Lower lobe of right lung (tissue), 2 donors: Measurements from ENCODE around the gene OR2H2. TPM values are rescaled to one million over a fixed set of nuclear protein-coding genes. Genes with fewer than 3 reads are reported as not detected.

Experiments
- ATAC-seq, 2 donors: fragments of 200-7000 bp; cut with Tn5 transposase; one replicate each; pipeline ENCODE4 v1.9.1; 2020 to 2022; ENCODE audit warnings: mild to moderate bottlenecking in 2 of 2, moderate library complexity in 2 of 2
- DNase-seq: peaks from one replicate; pipeline ENCODE4 v3.0.0-alpha.2; 2020
- H3K27ac ChIP-seq: fragments of 200-600 bp; one replicate; pipeline ENCODE4 v1.8.0; 2022
- H3K27me3 ChIP-seq: fragments of 200-600 bp; one replicate; pipeline ENCODE4 v1.8.0; 2022; ENCODE audit warnings: low read depth
- H3K36me3 ChIP-seq: fragments of 200-600 bp; one replicate; pipeline ENCODE4 v1.8.0; 2022; ENCODE audit warnings: mild to moderate bottlenecking
- H3K4me1 ChIP-seq: fragments of 200-600 bp; one replicate; pipeline ENCODE4 v1.8.0; 2022
- H3K4me3 ChIP-seq: fragments of 200-600 bp; one replicate; pipeline ENCODE4 v1.8.0; 2022; ENCODE audit warnings: mild to moderate bottlenecking
- H3K9me3 ChIP-seq: fragments of 200-600 bp; one replicate; pipeline ENCODE4 v1.8.0; 2022
- intact Hi-C: fragments of 100-400 bp; cut with DNase I; formaldehyde crosslinking; loops from one replicate; pipeline ENCODE4 v1.11.0; 2022
- total RNA-seq: library from RNA; stranded (reverse); fragmentation: NEBNext Ultra II Directional; extraction: Animal tissue kit (Norgen Biotek cat#: 25700); gene quantifications from one replicate; pipeline ENCODE4 v1.2.1, GENCODE V29; 2021
- TF ChIP-seq, protein P1 (sequence below): fragments of 200-600 bp; IDR thresholded peaks from one replicate; pipeline ENCODE4 v1.8.0; 2022; ENCODE audit warnings: antibody characterized with exemption, mild to moderate bottlenecking
- donor health status: DM: no; HTN: yes; CAD: no; lungs with severe emphysema.

OR2H2 gene
- total RNA-seq, 1 donor from 2014 or later: not detected

DNA sequence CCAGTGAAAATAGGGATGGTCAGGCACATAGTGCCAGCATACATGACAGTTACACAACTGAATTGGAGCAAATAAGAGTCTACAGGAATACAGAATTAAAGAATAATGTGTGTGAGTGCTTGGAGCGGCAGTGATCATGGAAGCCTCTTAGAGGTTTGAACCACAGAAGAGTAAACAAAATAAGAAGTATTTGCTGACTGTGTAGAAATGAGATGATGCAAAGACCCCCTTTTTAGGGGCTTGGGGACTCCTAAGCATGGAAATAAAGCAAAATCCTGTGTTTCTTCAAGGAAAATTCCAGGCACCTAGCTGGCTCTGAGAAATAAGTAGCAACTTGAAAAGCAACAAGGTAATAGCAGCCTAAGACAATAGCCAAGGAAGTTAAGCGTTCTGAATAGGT, 6.8 kb downstream of the OR2H2 start:
- Histone ChIP-seq H3K27me3 (peaks cover 10% of the 10 kb centered on the region), H3K36me3 (no peaks in the 10 kb centered on the region), H3K9me3 (no peaks in the 10 kb centered on the region), H3K27ac (no peak overlapping the region), H3K4me3 (no peak overlapping the region), H3K4me1 (no peaks in the 10 kb centered on the region)
- intact Hi-C loops: no loop called here
- ATAC-seq (no peak), DNase-seq (no peak)
- TF ChIP-seq, protein P1, sequence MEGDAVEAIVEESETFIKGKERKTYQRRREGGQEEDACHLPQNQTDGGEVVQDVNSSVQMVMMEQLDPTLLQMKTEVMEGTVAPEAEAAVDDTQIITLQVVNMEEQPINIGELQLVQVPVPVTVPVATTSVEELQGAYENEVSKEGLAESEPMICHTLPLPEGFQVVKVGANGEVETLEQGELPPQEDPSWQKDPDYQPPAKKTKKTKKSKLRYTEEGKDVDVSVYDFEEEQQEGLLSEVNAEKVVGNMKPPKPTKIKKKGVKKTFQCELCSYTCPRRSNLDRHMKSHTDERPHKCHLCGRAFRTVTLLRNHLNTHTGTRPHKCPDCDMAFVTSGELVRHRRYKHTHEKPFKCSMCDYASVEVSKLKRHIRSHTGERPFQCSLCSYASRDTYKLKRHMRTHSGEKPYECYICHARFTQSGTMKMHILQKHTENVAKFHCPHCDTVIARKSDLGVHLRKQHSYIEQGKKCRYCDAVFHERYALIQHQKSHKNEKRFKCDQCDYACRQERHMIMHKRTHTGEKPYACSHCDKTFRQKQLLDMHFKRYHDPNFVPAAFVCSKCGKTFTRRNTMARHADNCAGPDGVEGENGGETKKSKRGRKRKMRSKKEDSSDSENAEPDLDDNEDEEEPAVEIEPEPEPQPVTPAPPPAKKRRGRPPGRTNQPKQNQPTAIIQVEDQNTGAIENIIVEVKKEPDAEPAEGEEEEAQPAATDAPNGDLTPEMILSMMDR: no peak

DNA sequence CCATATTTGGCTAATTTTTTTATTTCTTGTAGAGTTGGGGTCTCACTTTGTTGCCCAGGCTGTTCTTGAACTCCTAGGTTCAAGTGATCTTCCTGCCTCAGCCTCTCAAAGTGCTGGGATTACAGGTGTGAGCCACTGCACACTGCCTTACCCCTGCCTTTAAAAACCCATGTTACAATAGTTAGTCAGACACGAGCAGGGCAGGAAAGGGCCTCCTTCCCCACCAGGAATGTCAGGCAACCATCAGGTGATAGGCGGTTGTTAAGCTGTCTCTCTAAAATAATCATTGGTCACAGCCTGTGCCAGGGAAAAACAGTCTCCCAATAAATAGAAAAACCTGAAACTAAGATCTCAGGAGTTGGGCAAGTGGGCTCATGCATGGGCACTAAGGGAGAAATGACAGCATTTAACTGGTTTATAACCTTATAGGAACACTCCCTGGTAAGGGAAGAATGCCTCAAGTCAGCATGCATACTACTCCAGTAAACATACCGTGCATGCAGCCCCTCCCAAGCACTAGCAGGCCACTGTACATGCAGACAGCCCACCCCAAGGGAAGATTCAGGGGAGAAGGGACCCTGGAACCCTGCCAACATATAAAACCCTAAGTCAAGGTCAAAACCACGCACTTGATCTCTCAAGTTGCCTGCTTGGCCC, 8.4 kb downstream of the OR2H2 start:
- TF ChIP-seq, protein P1: no peak
- peaks cover 10% of the 10 kb centered on the region for H3K27me3 ChIP-seq
- DNase-seq (no peak), ATAC-seq (no peak)
- no peaks in the 10 kb centered on the region for H3K36me3 ChIP-seq
- no peak overlapping the region for H3K4me3 ChIP-seq
- H3K27ac ChIP-seq: no peak overlapping the region
- intact Hi-C loops: no loop called here
- H3K4me1 ChIP-seq: no peaks in the 10 kb centered on the region
- no peaks in the 10 kb centered on the region for H3K9me3 ChIP-seq

- intact Hi-C loops: no loop called here
- TF ChIP-seq, protein P1: no peak
These were observed 11.5 kb downstream of the OR2H2 start for GRCh38 chr6:29596381-29596900.

DNA sequence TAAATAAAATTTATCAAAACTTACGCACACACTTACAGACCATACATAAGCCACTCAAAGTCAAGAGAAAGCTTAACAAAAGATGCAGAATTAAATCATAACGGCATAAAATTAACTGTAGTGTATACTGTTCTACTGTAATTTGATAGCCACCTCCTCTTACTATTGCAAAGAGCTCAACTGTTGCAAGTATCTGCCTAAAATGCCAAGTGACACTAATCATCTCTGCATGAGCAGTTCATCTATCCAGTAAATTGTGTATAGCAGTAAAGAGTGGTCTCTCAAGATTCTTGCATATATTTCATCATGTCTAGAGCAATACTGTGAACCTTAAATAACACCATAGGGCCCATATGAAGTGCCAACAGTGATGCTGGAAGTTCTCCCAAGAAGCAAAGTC, 12.3 kb downstream of the OR2H2 start:
- no peak overlapping the region for H3K4me3 ChIP-seq
- intact Hi-C loops: no loop called here
- no peak overlapping the region for H3K27ac ChIP-seq
- H3K4me1 ChIP-seq: no peaks in the 10 kb centered on the region
- H3K36me3 ChIP-seq: no peaks in the 10 kb centered on the region
- TF ChIP-seq, protein P1: no peak
- no peaks in the 10 kb centered on the region for H3K9me3 ChIP-seq
- DNase-seq: no peak
- peaks cover 6% of the 10 kb centered on the region for H3K27me3 ChIP-seq
- ATAC-seq: no peak

More at GRCh38 chr6:29596381-29596900, 11.5 kb downstream of the OR2H2 start:
- Histone ChIP-seq H3K36me3 (no peaks in the 10 kb centered on the region), H3K27me3 (peaks cover 10% of the 10 kb centered on the region), H3K4me1 (no peaks in the 10 kb centered on the region), H3K9me3 (no peaks in the 10 kb centered on the region), H3K4me3 (no peak overlapping the region), H3K27ac (no peak overlapping the region)
- ATAC-seq (no peak), DNase-seq (no peak)

DNA sequence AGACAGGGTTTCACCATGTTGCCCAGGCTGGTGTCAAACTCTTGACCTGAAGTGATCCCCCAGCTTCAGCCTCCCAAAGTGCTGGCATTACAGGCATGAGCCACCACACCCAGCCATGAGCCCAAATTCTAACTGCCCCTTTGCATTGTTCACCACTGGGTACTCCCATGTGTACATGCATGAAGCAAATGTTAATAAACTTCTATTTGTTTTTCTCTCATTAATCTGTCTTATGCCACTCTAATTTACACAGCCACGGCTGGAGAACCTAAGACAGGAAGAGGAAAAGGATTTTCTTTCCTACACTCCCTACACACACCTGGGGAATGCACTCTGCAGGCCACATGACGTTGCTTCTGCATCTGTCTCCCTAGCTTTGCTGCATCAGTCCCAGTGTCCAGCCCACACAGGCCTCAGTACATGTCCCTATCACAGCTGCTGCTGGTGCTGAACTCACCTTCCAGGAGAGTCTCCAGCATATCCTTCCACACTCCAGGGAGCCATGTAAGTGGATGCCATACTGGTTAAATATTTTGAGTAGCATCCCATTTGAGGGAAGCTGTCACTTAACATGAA, 13.3 kb downstream of the OR2H2 start:
- ATAC-seq (no peak), DNase-seq (no peak)
- intact Hi-C loops: no loop called here
- Histone ChIP-seq H3K27ac (no peak overlapping the region), H3K27me3 (no peaks in the 10 kb centered on the region), H3K4me3 (no peak overlapping the region), H3K4me1 (no peaks in the 10 kb centered on the region), H3K36me3 (peaks cover 8% of the 10 kb centered on the region), H3K9me3 (no peaks in the 10 kb centered on the region)
- TF ChIP-seq, protein P1: no peak
